ENCODE measurements around the gene ZNF512B.
"Not testable (repeated sequence)": the region's sequence is repeated elsewhere in the genome, so short reads cannot be mapped to it uniquely, and the experiment has no call there.

The ZNF512B gene

GRCh38 chr20:63960654-63961621, 8.8 kb downstream of the ZNF512B start:
- H3K4me1 ChIP-seq (ENCODE audit: control insufficient read depth, insufficient read depth, low read length), result peaks cover 17% of the 10 kb centered on the region
- not testable (repeated sequence) for H3K4me3 ChIP-seq (ENCODE audit: low read length); H3K9me3 ChIP-seq (replicated peaks; ENCODE audit: low read length); H3K4me2 ChIP-seq (ENCODE audit: low read length); H3K9ac ChIP-seq (ENCODE audit: low read depth, low read length); H3K27me3 ChIP-seq (ENCODE audit: control insufficient read depth, insufficient read depth, low read length)
- H3K36me3 ChIP-seq (ENCODE audit: insufficient read depth, low read length), result peaks cover 31% of the 10 kb centered on the region

GRCh38 chr20:63959699-63960075, 10.0 kb downstream of the ZNF512B start:
- Histone ChIP-seq H3K4me1 (ENCODE audit: control insufficient read depth, insufficient read depth, low read length) (peaks cover 21% of the 10 kb centered on the region), H3K36me3 (ENCODE audit: insufficient read depth, low read length) (peaks cover 31% of the 10 kb centered on the region), H3K9me3 (replicated peaks; ENCODE audit: low read length) (no peaks in the 10 kb centered on the region), H3K9ac (ENCODE audit: low read depth, low read length) (no peak overlapping the region), H3K4me2 (ENCODE audit: low read length) (no peak overlapping the region), H3K27me3 (ENCODE audit: control insufficient read depth, insufficient read depth, low read length) (no peaks in the 10 kb centered on the region), H3K4me3 (ENCODE audit: low read length) (no peak overlapping the region)

- peaks cover 30% of the 10 kb centered on the region for H3K36me3 ChIP-seq (ENCODE audit: insufficient read depth, low read length)
- no peak overlapping the region for H3K4me2 ChIP-seq (ENCODE audit: low read length)
- H3K27me3 ChIP-seq (ENCODE audit: control insufficient read depth, insufficient read depth, low read length), result no peaks in the 10 kb centered on the region
- H3K4me3 ChIP-seq (ENCODE audit: low read length), result no peak overlapping the region
- H3K9ac ChIP-seq (ENCODE audit: low read depth, low read length), result no peak overlapping the region
- peaks cover 26% of the 10 kb centered on the region for H3K4me1 ChIP-seq (ENCODE audit: control insufficient read depth, insufficient read depth, low read length)
- H3K9me3 ChIP-seq (replicated peaks; ENCODE audit: low read length), result no peaks in the 10 kb centered on the region
Observed at GRCh38 chr20:63958964-63959698, 10.6 kb downstream of the ZNF512B start.

- H3K4me3 ChIP-seq (ENCODE audit: low read length), result no peak overlapping the region
- H3K36me3 ChIP-seq (ENCODE audit: insufficient read depth, low read length), result peaks cover 23% of the 10 kb centered on the region
- H3K9me3 ChIP-seq (replicated peaks; ENCODE audit: low read length), result no peaks in the 10 kb centered on the region
- no peak overlapping the region for H3K9ac ChIP-seq (ENCODE audit: low read depth, low read length)
- no peak overlapping the region for H3K4me2 ChIP-seq (ENCODE audit: low read length)
- no peaks in the 10 kb centered on the region for H3K27me3 ChIP-seq (ENCODE audit: control insufficient read depth, insufficient read depth, low read length)
- H3K4me1 ChIP-seq (ENCODE audit: control insufficient read depth, insufficient read depth, low read length), result peaks cover 33% of the 10 kb centered on the region
Observed at GRCh38 chr20:63958471-63958870, 11.3 kb downstream of the ZNF512B start.

GRCh38 chr20:63957690-63958441, 11.9 kb downstream of the ZNF512B start:
- H3K4me1 ChIP-seq (ENCODE audit: control insufficient read depth, insufficient read depth, low read length), result peaks cover 33% of the 10 kb centered on the region
- H3K36me3 ChIP-seq (ENCODE audit: insufficient read depth, low read length), result peaks cover 18% of the 10 kb centered on the region
- H3K27me3 ChIP-seq (ENCODE audit: control insufficient read depth, insufficient read depth, low read length), result no peaks in the 10 kb centered on the region
- peak overlapping the region; percentile 71 for H3K4me3 ChIP-seq (ENCODE audit: low read length)
- peak overlapping the region; percentile 54 for H3K9ac ChIP-seq (ENCODE audit: low read depth, low read length)
- H3K4me2 ChIP-seq (ENCODE audit: low read length), result peak overlapping the region; percentile 77
- no peaks in the 10 kb centered on the region for H3K9me3 ChIP-seq (replicated peaks; ENCODE audit: low read length)

GRCh38 chr20:63957004-63957689, 12.6 kb downstream of the ZNF512B start:
- Histone ChIP-seq H3K36me3 (ENCODE audit: insufficient read depth, low read length) (peaks cover 16% of the 10 kb centered on the region), H3K4me1 (ENCODE audit: control insufficient read depth, insufficient read depth, low read length) (peaks cover 35% of the 10 kb centered on the region), H3K4me2 (ENCODE audit: low read length) (peak overlapping the region; percentile 77), H3K9ac (ENCODE audit: low read depth, low read length) (peak overlapping the region; percentile 54), H3K9me3 (replicated peaks; ENCODE audit: low read length) (no peaks in the 10 kb centered on the region), H3K4me3 (ENCODE audit: low read length) (peak overlapping the region; percentile 71), H3K27me3 (ENCODE audit: control insufficient read depth, insufficient read depth, low read length) (no peaks in the 10 kb centered on the region)

- peak overlapping the region; percentile 77 for H3K4me2 ChIP-seq (ENCODE audit: low read length)
- peak overlapping the region; percentile 71 for H3K4me3 ChIP-seq (ENCODE audit: low read length)
- H3K4me1 ChIP-seq (ENCODE audit: control insufficient read depth, insufficient read depth, low read length), result peaks cover 36% of the 10 kb centered on the region
- H3K9me3 ChIP-seq (replicated peaks; ENCODE audit: low read length), result no peaks in the 10 kb centered on the region
- H3K27me3 ChIP-seq (ENCODE audit: control insufficient read depth, insufficient read depth, low read length), result no peaks in the 10 kb centered on the region
- peaks cover 15% of the 10 kb centered on the region for H3K36me3 ChIP-seq (ENCODE audit: insufficient read depth, low read length)
- H3K9ac ChIP-seq (ENCODE audit: low read depth, low read length), result peak overlapping the region; percentile 54
Observed at GRCh38 chr20:63956664-63957003, 13.1 kb downstream of the ZNF512B start.

- Histone ChIP-seq H3K36me3 (ENCODE audit: insufficient read depth, low read length) (peaks cover 14% of the 10 kb centered on the region), H3K4me3 (ENCODE audit: low read length) (peak within 1 kb of the TSS; percentile 100), H3K27me3 (ENCODE audit: control insufficient read depth, insufficient read depth, low read length) (no peaks in the 10 kb centered on the region), H3K4me2 (ENCODE audit: low read length) (peak within 1 kb of the TSS; percentile 97), H3K9ac (ENCODE audit: low read depth, low read length) (peak within 1 kb of the TSS; percentile 99), H3K9me3 (replicated peaks; ENCODE audit: low read length) (no peaks in the 10 kb centered on the region), H3K4me1 (ENCODE audit: control insufficient read depth, insufficient read depth, low read length) (peaks cover 41% of the 10 kb centered on the region)
Observed at GRCh38 chr20:63955827-63956663, 13.7 kb downstream of the ZNF512B start, which contains the start of gene UCKL1. Gene UCKL1 (minus strand): TSS chr20:63956416. CDS start chr20:63956372, 44 bp downstream.

- no peaks in the 10 kb centered on the region for H3K27me3 ChIP-seq (ENCODE audit: control insufficient read depth, insufficient read depth, low read length)
- peak overlapping the region; percentile 100 for H3K4me3 ChIP-seq (ENCODE audit: low read length)
- peaks cover 48% of the 10 kb centered on the region for H3K4me1 ChIP-seq (ENCODE audit: control insufficient read depth, insufficient read depth, low read length)
- peak overlapping the region; percentile 99 for H3K9ac ChIP-seq (ENCODE audit: low read depth, low read length)
- H3K36me3 ChIP-seq (ENCODE audit: insufficient read depth, low read length), result peaks cover 14% of the 10 kb centered on the region
- peak overlapping the region; percentile 97 for H3K4me2 ChIP-seq (ENCODE audit: low read length)
- H3K9me3 ChIP-seq (replicated peaks; ENCODE audit: low read length), result no peaks in the 10 kb centered on the region
Observed at GRCh38 chr20:63955281-63955826, 14.4 kb downstream of the ZNF512B start.
